H9 (cell line): ENCODE results near the gene OBP2B. TPM values are rescaled to one million over a fixed set of nuclear protein-coding genes. Genes with fewer than 3 reads are reported as not detected.
"Not testable (repeated sequence)": the region's sequence is repeated elsewhere in the genome, so short reads cannot be mapped to it uniquely, and the experiment has no call there.

Experiments used
- DNase-seq: peaks from one replicate; pipeline ENCODE4 v3.0.0-alpha.2; 2017
- H2AFZ ChIP-seq: one replicate; pipeline ENCODE4 v1.6.1; 2013; ENCODE audit warnings: mild to moderate bottlenecking, low read length, control low read depth, moderate library complexity
- H2AK5ac ChIP-seq: 2 replicates; pipeline ENCODE4 v1.6.1; 2013; ENCODE audit warnings: low read length, control low read depth, mixed read lengths; ENCODE audit not compliant: insufficient read length
- H2BK120ac ChIP-seq: one replicate; pipeline ENCODE4 v1.6.1; 2013; ENCODE audit warnings: low read depth, mild to moderate bottlenecking, low read length, control low read depth, inconsistent platforms; ENCODE audit not compliant: poor library complexity, severe bottlenecking
- H2BK12ac ChIP-seq: 2 replicates; pipeline ENCODE4 v1.6.1; 2013; ENCODE audit warnings: low read length, control low read depth, mixed read lengths, low read depth; ENCODE audit not compliant: insufficient read length
- H2BK15ac ChIP-seq: 2 replicates; pipeline ENCODE4 v1.6.1; 2013; ENCODE audit warnings: low read depth, low read length, control low read depth
- H2BK20ac ChIP-seq: one replicate; pipeline ENCODE4 v1.6.1; 2013; ENCODE audit warnings: low read depth, mild to moderate bottlenecking, low read length, control low read depth, inconsistent platforms; ENCODE audit not compliant: poor library complexity, severe bottlenecking
- H2BK5ac ChIP-seq: 2 replicates; pipeline ENCODE4 v1.6.1; 2013; ENCODE audit warnings: low read length, control low read depth, mixed read lengths; ENCODE audit not compliant: insufficient read length
- H3K14ac ChIP-seq: 2 replicates; pipeline ENCODE4 v1.6.1; 2013; ENCODE audit warnings: low read length, control low read depth; ENCODE audit not compliant: insufficient read depth
- H3K18ac ChIP-seq: 2 replicates; pipeline ENCODE4 v1.6.1; 2013; ENCODE audit warnings: low read depth, mild to moderate bottlenecking, mixed read lengths, low read length, control low read depth; ENCODE audit not compliant: insufficient read length
- H3K23ac ChIP-seq: 2 replicates; pipeline ENCODE4 v1.6.1; 2013; ENCODE audit warnings: low read length, control low read depth, mixed read lengths, low read depth; ENCODE audit not compliant: insufficient read length
- H3K23me2 ChIP-seq: 2 replicates; pipeline ENCODE4 v1.6.1; 2013; ENCODE audit warnings: low read depth, mild to moderate bottlenecking, mixed read lengths, low read length, control low read depth; ENCODE audit not compliant: insufficient read length, poor library complexity, severe bottlenecking
- H3K27ac ChIP-seq: 2 replicates; pipeline ENCODE4 v1.5.1; 2013; ENCODE audit warnings: low read length, control low read depth, mixed read lengths, low read depth; ENCODE audit not compliant: insufficient read length
- H3K27me3 ChIP-seq: 2 replicates; pipeline ENCODE4 v1.6.1; 2013; ENCODE audit warnings: low read length, control low read depth, inconsistent platforms; ENCODE audit not compliant: insufficient read depth
- H3K4ac ChIP-seq: 2 replicates; pipeline ENCODE4 v1.6.1; 2013; ENCODE audit warnings: low read depth, mild to moderate bottlenecking, control low read depth, inconsistent platforms, low read length, moderate library complexity
- H3K4me1 ChIP-seq: 2 replicates; pipeline ENCODE4 v1.6.1; 2013; ENCODE audit warnings: low read length, control low read depth, inconsistent platforms; ENCODE audit not compliant: insufficient read depth
- H3K4me2 ChIP-seq: 2 replicates; pipeline ENCODE4 v1.6.1; 2013; ENCODE audit warnings: low read length, control low read depth, mixed read lengths; ENCODE audit not compliant: insufficient read length, insufficient read depth
- H3K56ac ChIP-seq: 2 replicates; pipeline ENCODE4 v1.6.1; 2013; ENCODE audit warnings: low read depth, mild to moderate bottlenecking, mixed read lengths, low read length, control low read depth; ENCODE audit not compliant: insufficient read length
- H3K79me1 ChIP-seq: 2 replicates; pipeline ENCODE4 v1.6.1; 2013; ENCODE audit warnings: low read depth, mild to moderate bottlenecking, moderate library complexity, low read length, control low read depth, inconsistent platforms; ENCODE audit not compliant: insufficient read depth, poor library complexity, severe bottlenecking
- H3K79me2 ChIP-seq: 2 replicates; pipeline ENCODE4 v1.6.1; 2013; ENCODE audit warnings: low read length, control low read depth, inconsistent platforms; ENCODE audit not compliant: insufficient read depth
- H3K9ac ChIP-seq: 2 replicates; pipeline ENCODE4 v1.6.1; 2013; ENCODE audit warnings: low read length, control low read depth, mixed read lengths; ENCODE audit not compliant: insufficient read length; ENCODE audit errors: extremely low read depth
- H3K9me3 ChIP-seq: one replicate; pipeline ENCODE4 v1.6.1; 2013; ENCODE audit warnings: low read depth, low read length, inconsistent platforms; ENCODE audit not compliant: control insufficient read depth
- H3T11ph ChIP-seq: one replicate; pipeline ENCODE4 v1.6.1; 2013; ENCODE audit warnings: mild to moderate bottlenecking, low read length, control low read depth, inconsistent platforms
- H4K20me1 ChIP-seq: one replicate; pipeline ENCODE4 v1.6.1; 2013; ENCODE audit not compliant: control insufficient read depth, insufficient read length, insufficient read depth
- H4K5ac ChIP-seq: 2 replicates; pipeline ENCODE4 v1.6.1; 2013; ENCODE audit warnings: low read depth, mild to moderate bottlenecking, mixed read lengths, low read length, control low read depth; ENCODE audit not compliant: insufficient read length
- H4K8ac ChIP-seq: replicated peaks from 2 replicates; pipeline ENCODE4 v1.6.1; 2013; ENCODE audit warnings: low read length, control low read depth, mixed read lengths, low read depth; ENCODE audit not compliant: insufficient read length
- H4K91ac ChIP-seq: 2 replicates; pipeline ENCODE4 v1.6.1; 2013; ENCODE audit warnings: low read depth, mild to moderate bottlenecking, moderate library complexity, mixed read lengths, low read length, control low read depth; ENCODE audit not compliant: insufficient read length
- H3K27ac Mint-ChIP-seq, 3 experiments: 2 replicates in 2 of 3; 3 replicates in 1 of 3; pipeline ENCODE4 v1.8.0; 2020 to 2021; ENCODE audit warnings: mixed read lengths in 3 of 3, mild to moderate bottlenecking in 1 of 3, moderate library complexity in 1 of 3
- H3K27me3 Mint-ChIP-seq: 2 replicates; pipeline ENCODE4 v1.8.0; 2021; ENCODE audit warnings: low read depth, mild to moderate bottlenecking, moderate library complexity, mixed read lengths
- H3K36me3 Mint-ChIP-seq, 3 experiments: 2 replicates in 2 of 3; 3 replicates in 1 of 3; pipeline ENCODE4 v1.8.0; 2020 to 2021; ENCODE audit warnings: low read depth in 3 of 3, mixed read lengths in 3 of 3; ENCODE audit not compliant: insufficient read depth in 1 of 3
- H3K4me1 Mint-ChIP-seq, 2 experiments: 2 replicates each; pipeline ENCODE4 v1.8.0; 2020; ENCODE audit warnings: mixed read lengths in 2 of 2
- H3K4me3 Mint-ChIP-seq, 2 experiments: 2 replicates in 1 of 2; 3 replicates in 1 of 2; pipeline ENCODE4 v1.8.0; 2020 to 2021; ENCODE audit warnings: mild to moderate bottlenecking in 2 of 2, mixed read lengths in 2 of 2, moderate library complexity in 1 of 2
- H3K9me3 Mint-ChIP-seq, 2 experiments: 2 replicates in 1 of 2; 3 replicates in 1 of 2; pipeline ENCODE4 v1.8.0; 2020; ENCODE audit warnings: mild to moderate bottlenecking in 2 of 2, mixed read lengths in 2 of 2, moderate library complexity in 1 of 2
- WGBS: extraction: QIAGEN DNeasy Blood & Tissue Kit; methylation state at CpG from one replicate; pipeline ENCODE4 v1.1.7; 2013; ENCODE audit warnings: missing lambda C conversion rate, low lambda C conversion rate, mixed read lengths; ENCODE audit not compliant: insufficient read length; ENCODE audit errors: extremely low coverage; 5-methylcytosine and 5-hydroxymethylcytosine counted together
- total RNA-seq: library from RNA; stranded (reverse); gene quantifications from 2 replicates; pipeline ENCODE4 v1.2.1, GENCODE V29; 2021
- TF ChIP-seq, protein P1 (sequence below): fragments of 200-600 bp; sonication (generic); conservative IDR thresholded peaks from 3 replicates; pipeline ENCODE4 v1.8.0; 2021; ENCODE audit warnings: antibody characterized with exemption, mild to moderate bottlenecking

Gene OBP2B
- total RNA-seq, 1 experiment from 2014 or later = not detected

GRCh38 chr9:133230093-133230492 is 21.0 kb upstream of the OBP2B start:
- Histone ChIP-seq H3K27ac (no peak overlapping the region), H2BK12ac (no peak overlapping the region), H4K8ac (no peak overlapping the region), H3K4me1 (no peaks in the 10 kb centered on the region), H2AFZ (no peak overlapping the region), H3K27me3 (no peaks in the 10 kb centered on the region), H4K20me1 (no peaks in the 10 kb centered on the region), H3T11ph (no peak overlapping the region), H3K18ac (no peak overlapping the region), H2BK20ac (no peak overlapping the region), H2BK5ac (no peak overlapping the region), H3K4ac (no peak overlapping the region), H2BK120ac (no peak overlapping the region), H3K9ac (no peak overlapping the region), H3K79me2 (no peaks in the 10 kb centered on the region), H2BK15ac (no peak overlapping the region), H3K9me3 (no peaks in the 10 kb centered on the region), H4K5ac (no peak overlapping the region), H3K23me2 (no peaks in the 10 kb centered on the region), H4K91ac (no peak overlapping the region), H3K4me2 (no peak overlapping the region), H3K56ac (no peak overlapping the region), H3K14ac (no peak overlapping the region), H3K23ac (no peak overlapping the region), H3K79me1 (no peaks in the 10 kb centered on the region), H2AK5ac (no peak overlapping the region)
- Mint-ChIP-seq H3K27ac (no peak overlapping the region), H3K36me3 (no peaks in the 10 kb centered on the region; a peak in 1 of 7 replicates), H3K4me3 (no peak overlapping the region), H3K9me3 (peaks cover 5 to 8% of the 10 kb centered on the region in 2 experiments; a peak in 4 of 5 replicates), H3K4me1 (no peaks in the 10 kb centered on the region), H3K27me3 (peaks cover 55% of the 10 kb centered on the region)
- TF ChIP-seq, protein P1, sequence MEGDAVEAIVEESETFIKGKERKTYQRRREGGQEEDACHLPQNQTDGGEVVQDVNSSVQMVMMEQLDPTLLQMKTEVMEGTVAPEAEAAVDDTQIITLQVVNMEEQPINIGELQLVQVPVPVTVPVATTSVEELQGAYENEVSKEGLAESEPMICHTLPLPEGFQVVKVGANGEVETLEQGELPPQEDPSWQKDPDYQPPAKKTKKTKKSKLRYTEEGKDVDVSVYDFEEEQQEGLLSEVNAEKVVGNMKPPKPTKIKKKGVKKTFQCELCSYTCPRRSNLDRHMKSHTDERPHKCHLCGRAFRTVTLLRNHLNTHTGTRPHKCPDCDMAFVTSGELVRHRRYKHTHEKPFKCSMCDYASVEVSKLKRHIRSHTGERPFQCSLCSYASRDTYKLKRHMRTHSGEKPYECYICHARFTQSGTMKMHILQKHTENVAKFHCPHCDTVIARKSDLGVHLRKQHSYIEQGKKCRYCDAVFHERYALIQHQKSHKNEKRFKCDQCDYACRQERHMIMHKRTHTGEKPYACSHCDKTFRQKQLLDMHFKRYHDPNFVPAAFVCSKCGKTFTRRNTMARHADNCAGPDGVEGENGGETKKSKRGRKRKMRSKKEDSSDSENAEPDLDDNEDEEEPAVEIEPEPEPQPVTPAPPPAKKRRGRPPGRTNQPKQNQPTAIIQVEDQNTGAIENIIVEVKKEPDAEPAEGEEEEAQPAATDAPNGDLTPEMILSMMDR = no peak
- WGBS = no CpG with 5 or more reads among the region's 5 CpGs
- no peak for DNase-seq

GRCh38 chr9:133228474-133229193 is 19.6 kb upstream of the OBP2B start:
- H3K23me2 ChIP-seq, H3K4me1 ChIP-seq, H2BK15ac ChIP-seq, H4K91ac ChIP-seq, H2BK120ac ChIP-seq, H3K14ac ChIP-seq, H3K4me3 Mint-ChIP-seq, H3K4ac ChIP-seq, H3K9me3 Mint-ChIP-seq, H2AFZ ChIP-seq, H3K56ac ChIP-seq, DNase-seq, H2AK5ac ChIP-seq, H3K36me3 Mint-ChIP-seq, H2BK20ac ChIP-seq, H3K23ac ChIP-seq, H3K9ac ChIP-seq, H3K4me2 ChIP-seq, H3K79me1 ChIP-seq, H4K5ac ChIP-seq, H3K4me1 Mint-ChIP-seq, H3K9me3 ChIP-seq, H4K8ac ChIP-seq, H3K27ac ChIP-seq, H3K27ac Mint-ChIP-seq, H2BK12ac ChIP-seq, H4K20me1 ChIP-seq, H3K27me3 ChIP-seq, H3K18ac ChIP-seq, H2BK5ac ChIP-seq, H3K79me2 ChIP-seq, H3T11ph ChIP-seq: not testable (repeated sequence)
- peaks cover 58% of the 10 kb centered on the region for H3K27me3 Mint-ChIP-seq
- WGBS = no CpG with 5 or more reads among the region's 22 CpGs
